GM23338 (cell line): ENCODE data around the gene CPNE1. TPM values are rescaled to one million over a fixed set of nuclear protein-coding genes. Genes with fewer than 3 reads are reported as not detected.

Source experiments
- ATAC-seq: fragments of 200-7000 bp; cut with Tn5 transposase; 3 replicates; pipeline ENCODE4 v1.9.1; 2020
- DNase-seq: peaks from one replicate; pipeline ENCODE4 v3.0.0-alpha.2; 2015; ENCODE audit warnings: low spot score
- H2AFZ ChIP-seq: fragments of 200-600 bp; sonication (generic); 2 replicates; pipeline ENCODE4 v1.8.0; 2016; ENCODE audit warnings: antibody characterized with exemption, mild to moderate bottlenecking, moderate library complexity
- H3F3A ChIP-seq: fragments of 200-600 bp; sonication (generic); replicated peaks from 2 replicates; pipeline ENCODE4 v1.8.0; 2017; ENCODE audit warnings: antibody characterized with exemption, mixed run types, low read depth
- H3K27ac ChIP-seq: fragments of 200-600 bp; sonication (generic); 2 replicates; pipeline ENCODE4 v1.6.1; 2016; ENCODE audit warnings: low read depth
- H3K27me3 ChIP-seq: fragments of 200-600 bp; sonication (generic); 2 replicates; pipeline ENCODE4 v1.8.0; 2016; ENCODE audit warnings: mild to moderate bottlenecking, mixed run types, moderate library complexity; ENCODE audit not compliant: insufficient read depth
- H3K36me3 ChIP-seq: fragments of 200-600 bp; sonication (generic); 2 replicates; pipeline ENCODE4 v1.8.0; 2016; ENCODE audit warnings: mild to moderate bottlenecking; ENCODE audit not compliant: insufficient read depth
- H3K4me1 ChIP-seq: fragments of 200-600 bp; sonication (generic); 2 replicates; pipeline ENCODE4 v1.8.0; 2016; ENCODE audit warnings: mild to moderate bottlenecking, moderate library complexity; ENCODE audit not compliant: insufficient read depth
- H3K4me2 ChIP-seq: fragments of 200-600 bp; sonication (generic); 2 replicates; pipeline ENCODE4 v1.7.1; 2017; ENCODE audit warnings: mixed run types
- H3K4me3 ChIP-seq: fragments of 200-600 bp; sonication (generic); 2 replicates; pipeline ENCODE4 v1.6.1; 2016; ENCODE audit warnings: mixed run types
- H3K79me2 ChIP-seq: fragments of 200-600 bp; sonication (generic); replicated peaks from 2 replicates; pipeline ENCODE4 v1.8.0; 2017; ENCODE audit warnings: mild to moderate bottlenecking; ENCODE audit not compliant: insufficient read depth
- H3K9me2 ChIP-seq: fragments of 200-600 bp; sonication (generic); 2 replicates; pipeline ENCODE4 v1.8.0; 2017; ENCODE audit not compliant: insufficient read depth
- H4K20me1 ChIP-seq: fragments of 200-600 bp; sonication (generic); replicated peaks from 2 replicates; pipeline ENCODE4 v1.8.0; 2017; ENCODE audit warnings: mild to moderate bottlenecking; ENCODE audit not compliant: insufficient read depth
- H3K27ac Mint-ChIP-seq: 2 replicates; pipeline ENCODE4 v1.8.0; 2020; ENCODE audit warnings: inconsistent platforms, mild to moderate bottlenecking, moderate library complexity, mixed read lengths
- H3K27me3 Mint-ChIP-seq: 3 replicates; pipeline ENCODE4 v1.8.0; 2022; ENCODE audit warnings: low read depth, mild to moderate bottlenecking, moderate library complexity, mixed read lengths, inconsistent platforms; ENCODE audit not compliant: insufficient read depth, poor library complexity
- H3K36me3 Mint-ChIP-seq: 3 replicates; pipeline ENCODE4 v1.8.0; 2021; ENCODE audit warnings: low read depth, mild to moderate bottlenecking, inconsistent platforms, moderate library complexity, mixed read lengths
- H3K4me1 Mint-ChIP-seq: 3 replicates; pipeline ENCODE4 v1.8.0; 2020; ENCODE audit warnings: mild to moderate bottlenecking, inconsistent platforms, mixed read lengths
- H3K4me3 Mint-ChIP-seq: 3 replicates; pipeline ENCODE4 v1.8.0; 2021; ENCODE audit warnings: moderate library complexity, mild to moderate bottlenecking, inconsistent platforms, mixed read lengths
- H3K9me3 Mint-ChIP-seq: 3 replicates; pipeline ENCODE4 v1.8.0; 2020; ENCODE audit warnings: moderate library complexity, mild to moderate bottlenecking, inconsistent platforms, mixed read lengths
- EZH2phosphoT487 ChIP-seq: fragments of 200-600 bp; sonication (generic); IDR thresholded peaks from one replicate; pipeline ENCODE4 v1.8.1; 2018; ENCODE audit warnings: antibody characterized with exemption; ENCODE audit not compliant: unreplicated experiment
- JUNB ChIP-seq: IDR thresholded peaks from one replicate; pipeline ENCODE4 v1.6.1; 2016; ENCODE audit warnings: antibody characterized with exemption; ENCODE audit not compliant: unreplicated experiment
- NANOG ChIP-seq: IDR thresholded peaks from 2 replicates; pipeline ENCODE4 v1.6.1; 2016; ENCODE audit warnings: antibody characterized with exemption, borderline replicate concordance
- POLR2AphosphoS5 ChIP-seq: IDR thresholded peaks from 2 replicates; pipeline ENCODE4 v1.6.1; 2016; ENCODE audit warnings: antibody characterized with exemption, low read depth
- ZNF331 ChIP-seq: fragments of 250-450 bp; sonication (Bioruptor Pico); IDR thresholded peaks from 2 replicates; pipeline ENCODE4 v1.5.0; 2020; ENCODE audit warnings: low read depth, mild to moderate bottlenecking, moderate library complexity
- polyA plus RNA-seq: library from polyadenylated mRNA; unstranded; fragments of >200 nt; fragmentation: Nextera tagmentation; extraction: Ambion mirVana; gene quantifications from 2 replicates; pipeline ENCODE4 v1.2.1, GENCODE V29; 2016
- total RNA-seq: library from RNA; depleted of rRNA; stranded (reverse); fragments of >200 nt; shearing (Covaris generic); gene quantifications from 2 replicates; pipeline ENCODE4 v1.2.3, GENCODE V29; 2014
- TF ChIP-seq, protein P1 (sequence below): IDR thresholded peaks from one replicate; pipeline ENCODE4 v1.6.1; 2018; ENCODE audit warnings: antibody characterized with exemption; ENCODE audit not compliant: unreplicated experiment
- TF ChIP-seq, protein P2 (sequence below), 2 experiments: fragments of 200-600 bp in 1 of 2; sonication (generic) in 1 of 2; conservative IDR thresholded peaks; 2 replicates each; pipeline versions ENCODE4 v1.5.1 to v1.6.1; 2016 to 2017; ENCODE audit warnings: antibody characterized with exemption in 2 of 2, low read depth in 2 of 2, mild to moderate bottlenecking in 2 of 2, moderate library complexity in 1 of 2

The CPNE1 gene
- total and polyA plus RNA-seq, 2 experiments from 2014 or later = 189 to 196 TPM

DNA sequence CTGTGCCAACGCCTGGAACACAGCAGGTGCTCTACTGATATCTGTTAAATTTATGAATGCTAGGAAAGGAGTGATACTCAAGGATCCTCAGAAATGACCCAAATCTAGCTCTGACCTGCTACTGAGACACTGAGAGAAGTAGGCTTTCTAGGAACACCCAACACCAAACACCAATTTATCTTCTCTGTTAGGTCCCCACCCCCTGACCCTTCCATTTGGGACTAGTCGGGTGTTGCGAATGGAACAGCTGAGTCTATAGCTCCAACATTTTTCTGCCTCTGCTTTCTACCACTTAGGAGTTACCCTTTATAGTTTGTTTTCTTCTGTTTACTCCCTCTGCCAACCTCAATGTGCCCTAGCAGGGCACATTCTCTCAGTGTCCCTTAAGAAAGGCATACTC lies 24.0 kb downstream of the CPNE1 start:
- H3K4me1 ChIP-seq = peaks cover 29% of the 10 kb centered on the region; the same call in 1 of the 2 replicates
- Mint-ChIP-seq H3K9me3 (no peaks in the 10 kb centered on the region), H3K4me1 (peaks cover 47% of the 10 kb centered on the region), H3K27me3 (no peaks in the 10 kb centered on the region), H3K4me3 (no peak overlapping the region), H3K27ac (no peak overlapping the region), H3K36me3 (no peaks in the 10 kb centered on the region)
- H3F3A ChIP-seq = 0 out of 2 replicates have a peak, but pooled peaks cover 3% of the 10 kb centered on the region
- no peaks in the 10 kb centered on the region for H3K9me2 ChIP-seq
- H2AFZ ChIP-seq = no peak overlapping the region
- no peak overlapping the region for H3K4me3 ChIP-seq
- ATAC-seq = no peak
- no peak overlapping the region for H3K27ac ChIP-seq
- peaks cover 73% of the 10 kb centered on the region for H4K20me1 ChIP-seq
- H3K27me3 ChIP-seq = no peaks in the 10 kb centered on the region
- no peak for DNase-seq
- no peak for TF ChIP-seq EZH2phosphoT487
- TF ChIP-seq NANOG = no peak
- TF ChIP-seq, protein P1, sequence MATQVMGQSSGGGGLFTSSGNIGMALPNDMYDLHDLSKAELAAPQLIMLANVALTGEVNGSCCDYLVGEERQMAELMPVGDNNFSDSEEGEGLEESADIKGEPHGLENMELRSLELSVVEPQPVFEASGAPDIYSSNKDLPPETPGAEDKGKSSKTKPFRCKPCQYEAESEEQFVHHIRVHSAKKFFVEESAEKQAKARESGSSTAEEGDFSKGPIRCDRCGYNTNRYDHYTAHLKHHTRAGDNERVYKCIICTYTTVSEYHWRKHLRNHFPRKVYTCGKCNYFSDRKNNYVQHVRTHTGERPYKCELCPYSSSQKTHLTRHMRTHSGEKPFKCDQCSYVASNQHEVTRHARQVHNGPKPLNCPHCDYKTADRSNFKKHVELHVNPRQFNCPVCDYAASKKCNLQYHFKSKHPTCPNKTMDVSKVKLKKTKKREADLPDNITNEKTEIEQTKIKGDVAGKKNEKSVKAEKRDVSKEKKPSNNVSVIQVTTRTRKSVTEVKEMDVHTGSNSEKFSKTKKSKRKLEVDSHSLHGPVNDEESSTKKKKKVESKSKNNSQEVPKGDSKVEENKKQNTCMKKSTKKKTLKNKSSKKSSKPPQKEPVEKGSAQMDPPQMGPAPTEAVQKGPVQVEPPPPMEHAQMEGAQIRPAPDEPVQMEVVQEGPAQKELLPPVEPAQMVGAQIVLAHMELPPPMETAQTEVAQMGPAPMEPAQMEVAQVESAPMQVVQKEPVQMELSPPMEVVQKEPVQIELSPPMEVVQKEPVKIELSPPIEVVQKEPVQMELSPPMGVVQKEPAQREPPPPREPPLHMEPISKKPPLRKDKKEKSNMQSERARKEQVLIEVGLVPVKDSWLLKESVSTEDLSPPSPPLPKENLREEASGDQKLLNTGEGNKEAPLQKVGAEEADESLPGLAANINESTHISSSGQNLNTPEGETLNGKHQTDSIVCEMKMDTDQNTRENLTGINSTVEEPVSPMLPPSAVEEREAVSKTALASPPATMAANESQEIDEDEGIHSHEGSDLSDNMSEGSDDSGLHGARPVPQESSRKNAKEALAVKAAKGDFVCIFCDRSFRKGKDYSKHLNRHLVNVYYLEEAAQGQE = no peak
- no peak for TF ChIP-seq ZNF331 (CRISPR knock-in tag)
- TF ChIP-seq, protein P2, sequence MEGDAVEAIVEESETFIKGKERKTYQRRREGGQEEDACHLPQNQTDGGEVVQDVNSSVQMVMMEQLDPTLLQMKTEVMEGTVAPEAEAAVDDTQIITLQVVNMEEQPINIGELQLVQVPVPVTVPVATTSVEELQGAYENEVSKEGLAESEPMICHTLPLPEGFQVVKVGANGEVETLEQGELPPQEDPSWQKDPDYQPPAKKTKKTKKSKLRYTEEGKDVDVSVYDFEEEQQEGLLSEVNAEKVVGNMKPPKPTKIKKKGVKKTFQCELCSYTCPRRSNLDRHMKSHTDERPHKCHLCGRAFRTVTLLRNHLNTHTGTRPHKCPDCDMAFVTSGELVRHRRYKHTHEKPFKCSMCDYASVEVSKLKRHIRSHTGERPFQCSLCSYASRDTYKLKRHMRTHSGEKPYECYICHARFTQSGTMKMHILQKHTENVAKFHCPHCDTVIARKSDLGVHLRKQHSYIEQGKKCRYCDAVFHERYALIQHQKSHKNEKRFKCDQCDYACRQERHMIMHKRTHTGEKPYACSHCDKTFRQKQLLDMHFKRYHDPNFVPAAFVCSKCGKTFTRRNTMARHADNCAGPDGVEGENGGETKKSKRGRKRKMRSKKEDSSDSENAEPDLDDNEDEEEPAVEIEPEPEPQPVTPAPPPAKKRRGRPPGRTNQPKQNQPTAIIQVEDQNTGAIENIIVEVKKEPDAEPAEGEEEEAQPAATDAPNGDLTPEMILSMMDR (conservative IDR thresholded peaks at IDR 0.05; ENCODE audit: low read depth in 2 of 2) = no peak
- no peak for TF ChIP-seq POLR2AphosphoS5
- H3K79me2 ChIP-seq = peaks cover 100% of the 10 kb centered on the region
- H3K36me3 ChIP-seq = no peaks in the 10 kb centered on the region
- H3K4me2 ChIP-seq = no peak overlapping the region

DNA sequence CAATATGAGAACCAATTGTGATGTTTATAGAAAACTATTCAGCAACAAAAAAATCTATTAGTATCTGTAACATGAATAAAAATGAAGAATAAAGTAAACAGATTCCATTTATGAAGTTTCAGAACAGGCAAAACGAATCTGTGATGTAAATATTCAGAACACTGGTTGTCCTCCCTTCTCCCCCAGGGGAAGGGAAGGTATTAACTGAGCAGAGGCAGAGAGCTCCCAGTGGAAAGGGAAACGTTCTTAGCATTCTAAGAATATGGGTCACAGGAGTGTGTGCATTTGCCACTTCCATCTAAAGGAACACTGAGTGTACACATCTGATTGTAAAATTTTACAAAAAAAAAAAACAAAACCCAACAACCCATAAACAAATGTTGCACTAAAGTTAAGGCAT lies 25.9 kb downstream of the CPNE1 start:
- H3K4me3 ChIP-seq = no peak overlapping the region
- peaks cover 55% of the 10 kb centered on the region for H4K20me1 ChIP-seq
- H3K4me1 ChIP-seq = peaks cover 24% of the 10 kb centered on the region; the same call in 1 of the 2 replicates
- no peaks in the 10 kb centered on the region for H3K27me3 Mint-ChIP-seq
- H3K9me2 ChIP-seq = no peaks in the 10 kb centered on the region
- no peak overlapping the region for H3K27ac Mint-ChIP-seq
- no peaks in the 10 kb centered on the region for H3K36me3 ChIP-seq
- DNase-seq (no peak), ATAC-seq (no peak)
- H3K4me3 Mint-ChIP-seq = no peak overlapping the region
- H3K36me3 Mint-ChIP-seq = no peaks in the 10 kb centered on the region
- no peaks in the 10 kb centered on the region for H3K27me3 ChIP-seq
- H3K9me3 Mint-ChIP-seq = no peaks in the 10 kb centered on the region
- no peak overlapping the region for H2AFZ ChIP-seq
- no peak for TF ChIP-seq ZNF331 (CRISPR knock-in tag)
- TF ChIP-seq, protein P2 (conservative IDR thresholded peaks at IDR 0.05; ENCODE audit: low read depth in 2 of 2) = no peak
- no peak for TF ChIP-seq JUNB
- no peak overlapping the region for H3K27ac ChIP-seq
- H3F3A ChIP-seq = no peaks in the 10 kb centered on the region
- peaks cover 37% of the 10 kb centered on the region for H3K4me1 Mint-ChIP-seq
- peaks cover 91% of the 10 kb centered on the region for H3K79me2 ChIP-seq
- H3K4me2 ChIP-seq = no peak overlapping the region
